ENCODE results near the gene AKAP8.

DNA sequence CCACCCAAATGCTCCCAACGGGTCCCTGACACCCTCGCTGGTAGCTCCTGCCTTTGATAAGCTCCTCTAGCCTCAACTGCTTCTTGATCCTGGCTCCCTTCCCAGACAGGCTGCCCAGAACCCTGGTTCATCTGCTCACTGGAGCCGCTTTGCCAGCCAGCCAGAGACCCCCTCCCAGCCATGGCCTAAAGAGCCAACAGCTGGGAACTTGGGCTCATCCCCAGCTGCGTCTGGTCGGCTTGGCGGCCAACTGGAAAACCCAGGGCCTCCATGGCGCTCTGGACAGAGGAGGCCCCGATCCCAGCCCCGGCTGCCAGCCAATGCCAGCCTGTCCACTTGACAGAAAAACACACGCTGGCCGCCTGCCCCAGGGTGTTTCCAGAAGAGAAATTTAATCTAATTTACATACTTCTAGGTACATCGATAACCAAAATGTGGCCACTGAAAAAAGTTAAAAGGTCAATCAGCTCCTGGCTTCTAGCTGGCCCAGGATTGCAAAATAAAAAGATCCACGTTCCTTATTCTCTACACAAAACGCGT is 42.2 kb upstream of the AKAP8 start:
- TF ChIP-seq EP300 (IDR thresholded peaks at IDR 0.05) (no peak), POLR2A (IDR thresholded peaks at IDR 0.05) (no peak)

Measured in tibial nerve (tissue), 3 donors.